Transverse colon (tissue), 4 donors: ENCODE measurements around the gene AOAH. TPM values are rescaled to one million over a fixed set of nuclear protein-coding genes. Genes with fewer than 3 reads are reported as not detected.
A peak's percentile ranks its signal among the peaks of the same experiment; 100 is the strongest.

Experiments used
- DNase-seq: peaks from one replicate; pipeline ENCODE4 v3.0.0-alpha.2; 2019
- H3K27ac ChIP-seq, 4 donors: fragments of 200-600 bp; sonication (generic); 2 replicates each; pipeline ENCODE4 v1.5.1; 2016 to 2018; ENCODE audit warnings: inconsistent platforms in 4 of 4
- H3K27me3 ChIP-seq: fragments of 200-600 bp; sonication (generic); 2 replicates; pipeline ENCODE4 v1.5.1; 2017; ENCODE audit warnings: inconsistent platforms
- H3K36me3 ChIP-seq, 4 donors: fragments of 200-600 bp; sonication (generic); 2 replicates each; pipeline ENCODE4 v1.5.1; 2017 to 2019; ENCODE audit warnings: inconsistent platforms in 4 of 4
- H3K4me1 ChIP-seq, 4 donors: fragments of 200-600 bp; sonication (generic); 2 replicates each; pipeline ENCODE4 v1.5.1; 2017 to 2020; ENCODE audit warnings: inconsistent platforms in 4 of 4
- H3K4me3 ChIP-seq, 4 donors: fragments of 200-600 bp; sonication (generic); 1 replicate in 1 of 4; 2 replicates in 3 of 4; pipeline versions ENCODE4 v1.5.1 to v1.6.1; 2017 to 2019; ENCODE audit warnings: inconsistent platforms in 4 of 4
- H3K9me3 ChIP-seq, 2 donors: fragments of 200-600 bp; sonication (generic); 2 replicates each; pipeline ENCODE4 v1.5.1; 2017 to 2019; ENCODE audit warnings: inconsistent platforms in 2 of 2
- EP300 ChIP-seq: sonication (generic); formaldehyde crosslinking; IDR thresholded peaks from one replicate; pipeline ENCODE4 v1.6.1; 2017; ENCODE audit warnings: antibody characterized with exemption, low read depth
- POLR2A ChIP-seq: fragments of 450-650 bp; IDR thresholded peaks from one replicate; pipeline ENCODE4 v1.6.1; 2016; ENCODE audit warnings: antibody characterized with exemption, mild to moderate bottlenecking, moderate library complexity
- POLR2AphosphoS5 ChIP-seq, 3 donors: sonication (generic); formaldehyde crosslinking; IDR thresholded peaks; one replicate each; pipeline ENCODE4 v1.6.1; 2016; ENCODE audit warnings: antibody characterized with exemption in 3 of 3
- WGBS, 2 donors: methylation state at CpG; one replicate each; pipeline ENCODE4 v1.1.5; 2018; ENCODE audit warnings: low coverage in 1 of 2; 5-methylcytosine and 5-hydroxymethylcytosine counted together
- in situ Hi-C, 4 donors: fragments of 200-750 bp; cut with MboI; loops; one replicate each; pipeline versions ENCODE4 v1.15.0 to v1.15.1; 2017; ENCODE audit warnings: low sequenced_read_pairs in 3 of 4, low pct_ligation_motif_present in 1 of 4, low pct_unique_long_range_greater_than_20kb in 1 of 4
- intact Hi-C: fragments of 100-400 bp; cut with DNase I; formaldehyde crosslinking; loops from one replicate; pipeline ENCODE4 v1.15.1; 2023; ENCODE audit warnings: low total_unique reads
- total RNA-seq, 4 donors: library from RNA; depleted of rRNA; stranded (reverse); fragments of >200 nt; gene quantifications; one replicate each; pipeline ENCODE4 v1.1.0, GENCODE V29; 2016
- TF ChIP-seq, protein P1 (sequence below), 5 experiments: fragments of 200-600 bp in 3 of 5; fragments of 450-650 bp in 2 of 5; sonication (generic) in 3 of 5; IDR thresholded peaks; 1 replicate in 2 of 5; 2 replicates in 3 of 5; pipeline ENCODE4 v1.5.1; 2016 to 2017; ENCODE audit warnings: antibody characterized with exemption in 5 of 5, inconsistent platforms in 3 of 5, mild to moderate bottlenecking in 2 of 5, moderate library complexity in 1 of 5

Gene AOAH
- total RNA-seq, 4 donors from 2014 or later, result 82.8 to 139 (median 102) TPM

DNA sequence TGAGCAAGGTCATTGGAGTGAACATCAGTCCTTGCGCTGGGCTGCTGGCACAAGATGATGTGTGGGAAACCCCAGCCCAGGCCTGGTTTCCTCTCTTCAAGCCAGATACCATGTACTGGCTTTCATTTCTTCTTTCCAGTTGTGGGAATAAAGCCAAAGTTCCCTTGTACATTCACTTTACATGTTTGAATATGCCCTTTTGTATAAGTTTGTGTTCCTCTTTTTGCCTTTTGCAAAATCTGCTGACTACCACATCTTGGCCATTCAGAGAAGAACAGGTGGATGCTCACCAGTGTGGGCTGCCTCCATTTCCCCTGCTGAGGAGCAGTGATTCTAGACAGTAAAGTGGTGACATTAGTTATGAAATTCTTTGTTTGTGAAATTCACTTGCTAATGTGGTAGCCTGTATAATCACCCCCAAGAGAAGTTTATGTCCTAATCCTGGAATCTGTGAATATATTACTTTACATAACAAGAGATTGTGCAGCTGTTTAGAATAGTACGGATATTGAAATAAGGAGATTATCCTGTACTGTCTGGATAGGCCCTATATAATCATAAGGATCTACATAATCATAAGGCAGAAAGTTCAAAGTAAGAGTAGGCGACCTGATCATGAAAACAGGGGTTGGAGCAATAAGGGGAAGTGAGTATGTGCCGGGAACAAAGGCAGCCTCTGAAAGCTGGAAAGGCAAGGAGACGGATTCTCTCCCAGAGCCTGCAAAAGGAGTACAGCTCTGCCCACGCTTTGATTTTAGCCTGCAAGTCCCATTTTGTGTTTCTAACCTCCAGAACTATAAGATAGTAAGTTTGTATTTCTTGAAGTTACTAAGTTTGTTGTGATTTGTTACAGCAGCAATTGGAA, 18.8 kb upstream of the AOAH start:
- Histone ChIP-seq H3K27ac (no peak overlapping the region), H3K27me3 (no peaks in the 10 kb centered on the region), H3K4me1 (no peaks in the 10 kb centered on the region), H3K4me3 (no peak overlapping the region), H3K9me3 (no peaks in the 10 kb centered on the region), H3K36me3 (no peaks in the 10 kb centered on the region)
- TF ChIP-seq POLR2A (no peak), POLR2AphosphoS5 (IDR thresholded peaks at IDR 0.05) (no peak), EP300 (no peak)
- TF ChIP-seq, protein P1, sequence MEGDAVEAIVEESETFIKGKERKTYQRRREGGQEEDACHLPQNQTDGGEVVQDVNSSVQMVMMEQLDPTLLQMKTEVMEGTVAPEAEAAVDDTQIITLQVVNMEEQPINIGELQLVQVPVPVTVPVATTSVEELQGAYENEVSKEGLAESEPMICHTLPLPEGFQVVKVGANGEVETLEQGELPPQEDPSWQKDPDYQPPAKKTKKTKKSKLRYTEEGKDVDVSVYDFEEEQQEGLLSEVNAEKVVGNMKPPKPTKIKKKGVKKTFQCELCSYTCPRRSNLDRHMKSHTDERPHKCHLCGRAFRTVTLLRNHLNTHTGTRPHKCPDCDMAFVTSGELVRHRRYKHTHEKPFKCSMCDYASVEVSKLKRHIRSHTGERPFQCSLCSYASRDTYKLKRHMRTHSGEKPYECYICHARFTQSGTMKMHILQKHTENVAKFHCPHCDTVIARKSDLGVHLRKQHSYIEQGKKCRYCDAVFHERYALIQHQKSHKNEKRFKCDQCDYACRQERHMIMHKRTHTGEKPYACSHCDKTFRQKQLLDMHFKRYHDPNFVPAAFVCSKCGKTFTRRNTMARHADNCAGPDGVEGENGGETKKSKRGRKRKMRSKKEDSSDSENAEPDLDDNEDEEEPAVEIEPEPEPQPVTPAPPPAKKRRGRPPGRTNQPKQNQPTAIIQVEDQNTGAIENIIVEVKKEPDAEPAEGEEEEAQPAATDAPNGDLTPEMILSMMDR (IDR thresholded peaks at IDR 0.05), result no peak
- in situ Hi-C loops, result no loop called here
- DNase-seq, result no peak
- WGBS, 2 donors, result 82% methylated on average over 5 to 6 of the region's 6 CpGs
- intact Hi-C loops, result no loop called here

DNA sequence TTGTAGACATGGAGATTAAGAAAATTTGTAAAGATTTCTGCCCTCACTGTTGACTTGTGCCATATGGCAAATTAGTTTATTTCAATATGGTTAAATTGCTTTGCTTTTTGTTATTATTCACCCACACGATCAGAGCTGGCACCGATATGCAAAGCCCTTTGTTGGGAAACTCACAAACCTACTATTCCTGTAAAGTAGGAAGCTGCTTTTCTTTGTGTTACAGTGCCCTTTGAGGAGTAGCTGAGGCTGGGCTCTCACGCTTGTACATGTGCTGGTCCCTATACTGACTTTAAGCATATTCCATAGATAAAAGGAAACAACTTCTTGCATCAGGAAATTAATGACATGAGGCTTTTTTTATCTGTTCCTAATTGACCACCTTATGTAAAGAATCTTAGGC, 17.6 kb upstream of the AOAH start:
- in situ Hi-C loops, result no loop called here
- peaks cover 0 to 5% (median 0%) of the 10 kb centered on the region in 4 donors for H3K4me1 ChIP-seq
- intact Hi-C loops, result no loop called here
- TF ChIP-seq EP300 (no peak), POLR2A (no peak), POLR2AphosphoS5 (IDR thresholded peaks at IDR 0.05) (no peak)
- TF ChIP-seq, protein P1 (IDR thresholded peaks at IDR 0.05), result no peak
- no peaks in the 10 kb centered on the region for H3K27me3 ChIP-seq
- no peaks in the 10 kb centered on the region for H3K9me3 ChIP-seq
- H3K4me3 ChIP-seq, result no peak overlapping the region
- 92 to 93% methylated on average over 3 of the region's 3 CpGs for whole genome bisulfite sequencing, 2 donors
- H3K27ac ChIP-seq, result no peak overlapping the region
- H3K36me3 ChIP-seq, result no peaks in the 10 kb centered on the region
- DNase-seq, result no peak

DNA sequence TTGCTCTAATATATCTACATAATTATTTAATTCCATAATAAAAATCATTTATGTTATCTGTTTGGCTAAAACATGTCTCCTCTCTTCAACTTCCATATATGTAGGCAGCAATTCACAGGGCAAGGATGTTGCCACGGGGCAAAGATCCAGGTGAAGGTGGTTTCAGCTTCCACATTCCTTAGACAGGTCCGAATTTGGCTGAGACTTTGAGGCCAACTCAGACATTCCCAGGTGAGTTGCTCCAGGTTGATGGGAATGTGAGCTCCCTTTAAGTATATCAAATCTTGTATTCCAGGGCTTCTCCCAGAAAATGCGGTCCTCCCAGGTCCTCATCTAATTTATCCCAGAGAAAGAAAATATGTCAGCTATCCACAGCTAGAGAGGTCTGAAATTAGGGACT, 15.1 kb upstream of the AOAH start:
- WGBS, 2 donors, result 90 to 100% methylated on average over 2 to 3 of the region's 3 CpGs
- no peaks in the 10 kb centered on the region for H3K9me3 ChIP-seq
- intact Hi-C loops (no loop called here), in situ Hi-C loops (no loop called here)
- no peak overlapping the region for H3K4me3 ChIP-seq
- H3K36me3 ChIP-seq, result no peaks in the 10 kb centered on the region
- TF ChIP-seq, protein P1 (IDR thresholded peaks at IDR 0.05), result no peak
- no peak for TF ChIP-seq POLR2AphosphoS5 (IDR thresholded peaks at IDR 0.05)
- no peak for TF ChIP-seq EP300
- TF ChIP-seq POLR2A, result no peak
- peaks cover 0 to 17% (median 0%) of the 10 kb centered on the region in 4 donors for H3K4me1 ChIP-seq
- no peak overlapping the region for H3K27ac ChIP-seq
- no peaks in the 10 kb centered on the region for H3K27me3 ChIP-seq
- DNase-seq, result no peak

DNA sequence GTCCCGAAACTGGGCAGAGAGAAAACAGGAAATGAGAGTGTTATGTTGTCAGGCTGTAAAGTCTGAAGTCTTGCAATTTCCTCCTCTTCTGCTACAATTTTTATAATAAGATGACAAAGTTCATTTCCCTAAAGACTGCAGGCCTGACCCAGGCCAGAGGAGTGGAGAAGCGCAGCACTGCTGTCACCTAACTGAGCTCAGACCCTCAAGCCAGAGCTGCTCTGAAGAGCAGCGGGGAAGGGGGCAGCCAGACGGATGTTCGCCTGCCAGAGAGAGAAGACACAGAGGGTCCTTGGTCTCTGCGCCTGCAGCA, 12.6 kb upstream of the AOAH start:
- DNase-seq, result peak; percentile 19
- Histone ChIP-seq H3K27me3 (no peaks in the 10 kb centered on the region), H3K4me1 (peaks cover 0 to 17% (median 0%) of the 10 kb centered on the region in 4 donors), H3K9me3 (no peaks in the 10 kb centered on the region), H3K27ac (peak overlapping the region in 3 of 4 donors; percentile 21 to 70 (median 51)), H3K4me3 (no peak overlapping the region), H3K36me3 (no peaks in the 10 kb centered on the region)
- in situ Hi-C loops (no loop called here), intact Hi-C loops (no loop called here)
- WGBS, 2 donors, result 17 to 67% methylated on average over 1 to 6 of the region's 6 CpGs
- TF ChIP-seq POLR2A (peak; percentile 15), EP300 (no peak), POLR2AphosphoS5 (IDR thresholded peaks at IDR 0.05) (peak in 1 of 3 donors; percentile 17)
- TF ChIP-seq, protein P1 (IDR thresholded peaks at IDR 0.05), result no peak
